CD1c-positive myeloid dendritic cell (primary cell): ENCODE data around the gene SLC22A3.
"Not testable (repeated sequence)": the region's sequence is repeated elsewhere in the genome, so short reads cannot be mapped to it uniquely, and the experiment has no call there.

Experiments
- DNase-seq: peaks from one replicate; pipeline ENCODE4 v3.0.0-alpha.2; 2016; ENCODE audit errors: extremely low spot score

SLC22A3 gene

DNA sequence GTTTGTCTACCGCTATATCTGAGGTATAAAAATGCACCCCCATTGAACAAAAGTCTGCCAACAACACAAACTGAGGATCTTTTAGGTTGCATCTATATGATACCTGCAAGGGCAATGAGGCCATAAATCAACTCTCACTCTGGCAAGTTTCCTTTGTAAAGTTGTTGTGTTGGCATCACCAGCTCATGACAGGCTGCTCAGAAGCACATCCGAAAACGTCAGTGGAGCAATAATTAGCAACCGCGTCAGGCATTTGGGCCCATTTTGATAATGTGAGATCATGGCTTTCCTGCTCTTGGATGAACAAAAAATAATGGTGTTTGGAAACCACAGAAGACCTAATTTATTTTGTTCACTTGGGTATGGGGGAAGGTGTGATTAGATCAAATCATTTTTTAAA is 12.0 kb upstream of the SLC22A3 start:
- DNase-seq: no peak

DNA sequence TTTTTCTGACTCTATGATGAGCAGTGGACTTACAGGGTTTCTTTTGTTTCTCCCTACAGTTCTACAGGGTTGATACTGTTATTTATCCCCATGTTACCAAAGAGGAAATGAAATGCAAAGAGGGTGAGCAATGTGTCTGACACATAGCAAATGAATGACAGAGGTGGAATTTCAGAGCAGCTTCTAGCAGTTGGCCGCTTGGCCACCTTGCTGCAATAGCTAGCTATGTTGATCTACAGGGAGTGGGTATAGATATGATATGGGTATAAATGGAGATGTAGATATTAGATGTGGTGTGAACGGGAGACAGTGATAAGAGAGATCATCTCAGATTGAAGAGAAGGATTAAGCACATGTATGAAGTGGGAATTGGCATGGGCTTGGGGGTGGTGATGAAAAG is 10.9 kb upstream of the SLC22A3 start:
- DNase-seq: no peak

DNA sequence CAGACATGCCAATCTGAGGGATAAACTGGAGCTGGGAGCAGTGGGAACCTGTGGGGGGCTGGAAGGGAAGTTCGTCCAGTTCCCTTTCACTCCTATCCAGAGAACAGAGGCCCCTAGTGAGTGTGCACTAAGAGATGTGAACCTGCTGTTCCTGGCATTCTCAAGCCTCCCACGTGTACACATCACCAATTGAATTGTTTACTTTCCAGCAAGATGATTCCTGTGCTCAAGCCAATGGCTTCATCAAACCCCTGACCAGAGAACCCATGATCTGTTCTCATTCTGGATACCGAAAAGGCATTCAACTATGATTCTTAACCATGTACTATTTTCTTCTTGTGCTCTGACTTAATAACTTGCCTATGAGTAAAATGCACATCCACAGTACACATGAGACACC is 10.2 kb upstream of the SLC22A3 start:
- DNase-seq: no peak

DNA sequence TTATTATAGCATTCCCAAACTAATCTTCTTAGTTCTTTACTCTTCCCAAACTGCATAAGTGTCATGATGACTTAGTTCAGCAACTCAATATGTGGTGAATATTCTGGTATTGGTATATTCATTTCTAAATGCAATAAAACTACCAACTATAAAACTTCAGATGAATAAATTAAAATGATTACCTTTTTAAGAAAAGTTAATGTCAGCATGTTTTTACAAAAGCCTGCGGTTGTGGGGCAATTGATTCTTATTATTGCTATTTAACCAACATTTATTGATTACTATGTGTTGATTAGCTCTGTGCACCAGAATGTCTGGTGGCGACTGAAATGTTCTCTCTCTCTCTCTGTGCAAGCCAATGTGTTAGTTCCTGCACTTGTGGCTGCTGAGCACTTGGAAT is 5.0 kb upstream of the SLC22A3 start:
- no peak for DNase-seq

- no peak for DNase-seq
Observed at GRCh38 chr6:160344271-160344670, 3.9 kb upstream of the SLC22A3 start.

DNA sequence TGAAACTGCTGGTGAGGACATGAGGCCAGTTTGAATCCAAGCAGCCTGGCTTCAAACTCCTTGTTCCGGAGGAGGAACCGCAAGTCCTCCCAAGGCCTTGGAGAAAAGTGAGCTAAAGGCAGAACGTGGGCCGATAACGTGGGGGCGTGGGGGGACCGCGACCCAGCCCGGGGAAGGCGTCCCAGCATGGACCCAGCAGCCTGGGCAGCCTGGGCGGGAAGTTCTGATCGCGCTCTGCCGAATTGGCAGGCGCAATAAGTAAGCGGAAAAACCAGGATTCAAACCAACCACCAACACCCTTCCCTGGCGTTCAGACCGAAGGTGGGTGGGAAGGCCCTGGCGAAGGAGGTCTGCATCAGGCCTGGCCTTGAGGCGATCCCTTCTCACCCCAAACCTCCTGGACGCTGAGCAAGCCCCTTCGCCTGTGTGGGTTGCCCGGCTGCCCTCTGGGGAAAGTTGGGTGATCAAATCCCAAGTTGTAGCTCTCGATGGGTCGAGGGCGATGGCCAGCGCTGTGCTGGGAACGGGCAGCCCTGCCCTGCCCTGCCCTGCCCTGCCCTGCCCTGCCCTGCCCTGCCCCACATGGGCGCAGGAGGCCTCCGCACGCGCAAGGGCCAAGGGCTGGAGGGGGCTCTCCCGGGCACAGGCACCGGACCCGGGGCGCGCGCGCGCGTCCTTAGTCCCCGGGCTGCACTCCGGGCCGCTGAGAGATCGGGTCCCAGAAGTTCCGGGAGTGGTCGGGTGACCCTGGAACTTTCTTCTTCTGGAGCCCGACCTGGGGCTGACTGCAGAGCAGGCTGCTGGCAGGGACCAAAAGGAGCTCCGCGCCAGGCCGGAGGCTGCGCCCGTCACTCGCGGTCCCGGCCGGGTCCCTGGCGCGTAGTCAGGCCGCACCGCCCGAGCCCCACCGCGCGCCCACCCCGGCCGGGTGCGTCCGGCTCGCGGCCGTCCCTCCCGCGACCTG is 637 bp upstream of the SLC22A3 start:
- no peak for DNase-seq

GRCh38 chr6:160349020-160349441 is 853 bp downstream of the SLC22A3 start:
- DNase-seq: no peak

DNA sequence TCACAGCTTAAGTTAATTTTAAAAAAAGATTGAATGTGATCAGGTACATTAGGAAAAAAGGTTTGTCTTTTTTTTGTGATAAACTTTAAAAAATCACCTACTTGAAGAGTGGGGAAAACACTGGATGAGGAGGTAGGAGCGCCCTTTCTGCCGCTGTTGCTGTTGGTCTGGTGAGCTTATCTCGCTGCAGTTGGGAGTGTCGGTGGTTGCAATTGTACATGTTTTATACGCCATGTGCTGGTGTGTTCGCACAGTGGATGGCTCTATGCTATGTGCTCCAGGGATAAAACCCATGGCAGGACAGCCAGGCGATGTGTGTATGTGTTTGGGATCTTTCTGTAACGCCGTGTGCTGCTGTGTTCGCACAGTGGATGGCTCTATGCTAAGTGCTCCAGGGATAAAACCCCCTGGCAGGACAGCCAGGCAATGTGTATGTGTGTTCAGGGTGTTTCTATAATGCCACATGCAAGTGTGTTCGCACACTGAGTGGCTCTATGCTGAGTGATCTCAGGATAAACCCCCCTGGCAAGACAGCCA is 1.7 kb downstream of the SLC22A3 start:
- no peak for DNase-seq

DNA sequence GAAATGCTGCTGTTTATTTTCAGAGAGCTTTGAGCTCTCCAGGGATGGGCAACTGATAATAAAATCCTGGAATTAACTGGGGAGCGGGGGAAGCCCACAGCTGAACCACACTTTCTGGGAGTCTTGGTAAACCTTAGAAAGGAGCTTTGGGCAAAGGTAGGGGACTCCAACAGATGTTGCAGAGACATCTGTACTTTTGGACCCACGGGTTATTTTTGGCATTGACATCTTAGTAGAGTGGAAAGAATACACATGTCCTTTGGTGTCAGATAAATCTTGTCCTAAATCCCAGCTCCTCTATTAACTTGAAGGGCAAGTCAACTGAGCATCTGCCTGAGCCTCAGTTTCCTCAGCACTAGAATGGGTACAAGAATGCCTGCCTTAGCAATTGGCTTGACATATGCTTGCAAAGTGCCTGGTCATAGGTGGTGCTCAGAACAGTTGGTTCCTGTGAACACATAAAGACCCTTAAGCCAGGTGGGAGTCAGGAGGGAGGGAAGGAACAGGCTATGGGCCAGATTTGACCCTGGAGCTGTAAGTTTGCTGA is 5.8 kb downstream of the SLC22A3 start:
- no peak for DNase-seq

GRCh38 chr6:160355001-160355400 is 6.8 kb downstream of the SLC22A3 start:
- no peak for DNase-seq

DNA sequence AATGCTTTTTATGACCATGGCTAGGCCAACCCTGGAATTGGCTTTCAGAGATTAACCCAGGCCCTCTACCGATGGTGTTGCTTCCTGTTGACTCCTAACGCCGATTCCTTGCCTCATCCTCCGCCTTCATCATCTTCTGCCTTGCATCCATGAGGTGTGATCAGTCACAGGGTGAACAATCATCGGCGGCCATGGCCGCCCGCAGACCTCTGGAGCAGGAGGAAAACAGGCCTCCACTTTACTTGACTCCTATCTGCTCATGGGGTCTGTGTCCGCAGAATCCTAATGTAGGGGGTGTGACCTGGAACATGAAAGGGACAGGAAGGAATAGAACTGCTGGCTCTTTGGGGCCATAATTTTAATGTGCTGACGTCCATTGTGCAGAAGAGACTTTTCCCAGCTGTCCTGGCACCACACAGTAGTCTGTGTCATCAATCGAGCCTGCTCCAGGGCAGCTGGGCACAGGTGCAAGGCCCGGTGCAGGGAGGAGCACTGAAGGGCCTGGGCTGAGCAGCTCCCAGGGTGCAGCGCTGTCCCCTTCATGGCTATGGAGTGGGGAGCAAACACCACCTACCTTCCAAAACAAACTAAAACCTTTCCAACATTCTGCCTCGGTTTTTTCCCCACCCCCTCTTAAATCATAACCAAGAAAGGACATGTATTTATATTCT is 8.0 kb downstream of the SLC22A3 start:
- DNase-seq: no peak

DNA sequence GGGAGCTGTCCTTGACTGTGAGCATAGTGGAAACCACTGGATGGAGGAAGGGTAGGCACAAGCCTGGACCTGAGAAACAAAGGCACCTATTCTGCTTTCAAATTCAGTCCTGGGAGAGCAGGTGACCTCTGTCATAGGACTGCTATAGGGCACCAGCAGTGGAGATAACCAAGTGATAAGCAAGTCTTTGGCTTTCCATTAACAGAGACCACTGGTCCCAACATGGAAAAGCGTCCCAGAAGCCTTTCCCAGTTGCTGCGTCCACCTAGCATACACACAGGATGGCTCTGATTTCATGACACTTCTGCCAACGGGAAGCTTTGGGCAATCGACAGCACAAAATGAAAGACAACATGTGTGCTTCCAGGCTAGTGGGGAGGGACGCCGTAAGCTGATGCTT is 8.9 kb downstream of the SLC22A3 start:
- DNase-seq: no peak

GRCh38 chr6:160358225-160359119 is 10.3 kb downstream of the SLC22A3 start:
- no peak for DNase-seq

DNA sequence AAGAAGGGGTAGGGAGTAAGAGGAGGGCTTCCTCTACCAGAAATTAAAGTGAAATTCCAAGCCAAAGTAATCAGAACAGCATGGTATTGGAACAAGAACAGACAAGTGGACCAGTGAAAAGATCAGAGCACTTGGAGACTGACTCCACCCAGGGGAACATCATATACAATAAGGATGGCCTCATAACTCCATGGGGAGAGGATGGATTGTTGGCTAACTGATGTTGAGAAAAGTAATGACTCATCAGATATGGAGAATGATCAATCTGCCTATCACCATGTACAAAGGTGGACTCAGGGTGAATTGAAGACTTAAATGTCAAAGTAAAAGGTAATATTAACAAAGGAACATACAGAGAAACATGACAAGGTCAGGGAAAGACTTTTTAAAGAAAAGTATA is 12.8 kb downstream of the SLC22A3 start:
- no peak for DNase-seq

DNA sequence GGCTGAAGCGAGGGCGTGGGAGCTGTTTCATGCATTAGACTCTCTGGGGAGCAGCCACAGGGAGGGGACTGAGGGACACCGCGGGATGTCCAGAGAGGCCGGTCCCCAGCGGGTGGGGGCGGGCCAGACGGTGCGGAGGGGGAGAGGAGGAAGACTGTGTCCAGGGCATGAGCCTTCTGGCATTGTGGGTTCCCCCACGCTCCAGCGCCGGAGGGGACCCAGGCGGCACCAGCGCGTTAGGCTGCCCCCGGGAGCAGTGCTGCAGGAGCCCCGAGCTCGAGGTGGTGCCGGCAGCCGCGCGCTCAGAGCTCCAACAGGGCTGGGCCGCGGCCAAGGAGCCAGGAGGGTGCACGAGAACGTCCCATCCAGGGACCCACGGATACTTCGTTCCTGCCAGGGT is 14.4 kb downstream of the SLC22A3 start:
- DNase-seq: no peak

- no peak for DNase-seq
Observed at GRCh38 chr6:160363016-160363996, 15.1 kb downstream of the SLC22A3 start.

DNA sequence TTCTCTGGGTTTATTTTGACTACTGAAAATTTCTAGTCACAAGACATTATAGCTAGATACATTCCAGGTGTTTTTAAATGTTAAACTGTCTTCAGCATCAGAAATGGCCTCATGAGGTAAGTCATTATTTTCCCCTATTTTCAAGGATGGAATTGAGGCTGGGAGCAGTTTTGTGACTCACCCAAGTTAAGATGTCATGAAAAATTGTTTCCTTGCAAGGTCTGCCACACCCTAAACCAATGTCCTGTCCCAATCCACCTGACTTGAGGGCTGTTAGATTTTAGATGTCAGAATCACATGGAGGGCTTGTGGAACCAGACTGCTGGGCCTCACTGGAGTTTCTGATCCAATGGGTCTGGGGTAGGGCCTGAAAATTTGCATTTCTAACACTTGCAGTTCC is 16.9 kb downstream of the SLC22A3 start:
- no peak for DNase-seq

DNA sequence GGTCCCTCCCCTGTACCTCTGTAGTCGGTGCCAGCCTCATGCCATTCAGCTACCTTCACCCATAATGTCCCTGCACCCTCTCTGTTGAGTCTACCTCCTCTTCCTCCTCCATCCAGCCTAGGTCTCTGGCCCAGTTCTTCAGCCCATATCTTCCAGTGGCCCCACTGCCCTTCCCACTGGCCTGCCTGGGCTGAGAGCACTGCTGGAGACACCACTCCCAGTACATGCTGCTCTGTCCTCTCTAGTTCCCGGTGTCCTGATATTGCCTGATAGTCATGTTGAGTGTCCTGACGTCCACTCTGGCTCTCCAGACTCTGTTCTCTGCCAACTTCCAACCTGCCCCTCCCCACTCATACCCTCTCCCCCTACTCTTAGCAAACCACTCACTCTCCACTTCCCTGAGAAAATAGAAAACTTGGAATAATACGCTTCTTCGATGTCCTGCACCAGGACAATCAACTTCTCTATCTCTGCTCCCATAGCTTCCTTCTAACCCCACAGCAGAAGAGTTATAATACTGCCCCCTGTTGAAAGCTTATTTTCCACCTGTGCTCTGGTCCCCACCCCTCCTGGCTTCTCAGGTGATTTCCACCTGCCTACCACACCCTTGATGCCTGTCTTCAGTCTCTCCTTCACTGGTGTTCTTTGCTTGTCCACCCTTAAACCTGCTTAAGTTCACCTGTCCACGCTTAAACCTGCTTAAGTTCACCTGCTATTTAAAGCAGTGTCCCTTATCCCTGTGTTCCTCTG is 19.8 kb downstream of the SLC22A3 start:
- no peak for DNase-seq

GRCh38 chr6:160368670-160369069 is 20.5 kb downstream of the SLC22A3 start:
- DNase-seq: no peak

GRCh38 chr6:160373601-160374000 is 25.4 kb downstream of the SLC22A3 start:
- DNase-seq: not testable (repeated sequence)
